ENCODE measurements around the gene STUB1.

Gene STUB1

GRCh38 chr16:726438-727290 lies 46.5 kb downstream of the STUB1 start, which contains the start of the genes CCDC78 and HAGHL:
CCDC78 (minus strand) TSS chr16:726443; CDS start chr16:726367, 76 bp downstream.
HAGHL (plus strand) TSS chr16:727106; CDS start chr16:727510, 404 bp downstream.
- peak; percentile 34 for DNase-seq

GRCh38 chr16:727291-727977 lies 47.2 kb downstream of the STUB1 start:
- DNase-seq, result no peak

DNA sequence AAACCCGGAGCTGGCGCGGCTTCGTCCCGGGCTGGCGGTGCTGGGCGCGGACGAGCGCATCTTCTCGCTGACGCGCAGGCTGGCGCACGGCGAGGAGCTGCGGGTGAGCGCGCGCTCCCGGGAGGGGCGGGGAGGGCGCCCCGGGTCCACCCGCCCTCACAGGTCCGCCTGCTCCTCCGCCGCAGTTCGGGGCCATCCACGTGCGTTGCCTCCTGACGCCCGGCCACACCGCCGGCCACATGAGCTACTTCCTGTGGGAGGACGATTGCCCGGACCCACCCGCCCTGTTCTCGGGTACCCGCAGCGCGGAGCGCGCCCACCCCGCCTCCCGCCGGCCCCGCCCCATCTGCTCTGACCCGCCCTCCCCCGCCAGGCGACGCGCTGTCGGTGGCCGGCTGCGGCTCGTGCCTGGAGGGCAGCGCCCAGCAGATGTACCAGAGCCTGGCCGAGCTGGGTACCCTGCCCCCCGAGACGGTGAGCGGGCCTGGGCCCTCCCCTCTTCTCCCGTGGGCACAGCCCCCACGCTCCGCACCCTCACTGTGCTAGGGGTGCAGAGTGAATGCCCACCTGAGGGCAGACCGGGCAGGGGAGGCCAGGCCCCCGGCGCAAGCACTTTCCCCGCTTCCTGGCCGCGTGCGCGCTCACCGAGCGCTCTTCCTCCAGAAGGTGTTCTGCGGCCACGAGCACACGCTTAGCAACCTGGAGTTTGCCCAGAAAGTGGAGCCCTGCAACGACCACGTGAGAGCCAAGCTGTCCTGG lies 48.1 kb downstream of the STUB1 start:
- DNase-seq, result peak; percentile 50

GRCh38 chr16:728890-729744 lies 48.9 kb downstream of the STUB1 start:
- no peak for DNase-seq

DNA sequence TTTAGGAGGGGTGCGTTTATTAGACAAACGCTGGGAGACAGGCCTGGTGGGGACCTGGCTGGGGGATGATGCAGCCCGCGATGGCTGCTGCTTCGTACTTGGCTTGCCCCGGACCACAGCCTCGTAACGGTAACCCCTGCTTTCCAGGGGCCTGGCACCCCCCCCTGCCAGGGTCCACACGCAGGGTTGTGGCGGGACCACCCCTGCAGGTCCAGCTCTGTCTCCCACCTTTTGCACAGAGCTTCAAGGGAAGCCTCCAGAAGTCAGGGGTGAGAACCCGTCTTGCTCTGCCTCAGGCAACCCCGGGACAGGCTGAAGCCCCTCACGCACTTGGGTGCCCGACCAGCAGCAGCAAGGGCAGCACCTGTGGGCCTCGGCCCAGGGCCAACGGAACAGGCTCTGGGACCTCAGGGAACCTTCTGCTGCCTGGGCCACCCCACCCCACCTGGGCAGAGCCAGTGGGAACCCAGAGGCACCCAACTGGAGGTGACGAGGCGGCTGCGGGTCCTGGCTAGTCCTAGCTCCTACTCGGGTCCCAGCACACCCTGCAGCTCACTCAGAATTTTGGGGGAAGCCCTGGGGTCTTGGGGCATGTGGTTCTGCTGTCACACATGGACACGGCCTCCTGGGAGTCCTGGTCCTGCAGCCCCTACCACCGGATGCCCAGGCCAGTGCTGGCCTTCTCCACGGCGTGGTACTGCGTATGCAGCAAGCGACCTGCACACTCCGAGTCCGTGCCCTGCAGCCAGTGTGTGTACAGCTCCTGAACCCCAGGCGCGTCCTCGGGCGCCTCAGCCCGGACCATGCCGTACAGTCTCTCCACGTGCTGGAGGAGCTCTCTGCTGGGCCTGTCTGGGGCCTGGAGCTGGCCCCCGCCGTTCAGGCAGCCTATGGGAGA lies 49.8 kb downstream of the STUB1 start:
- no peak for DNase-seq

DNA sequence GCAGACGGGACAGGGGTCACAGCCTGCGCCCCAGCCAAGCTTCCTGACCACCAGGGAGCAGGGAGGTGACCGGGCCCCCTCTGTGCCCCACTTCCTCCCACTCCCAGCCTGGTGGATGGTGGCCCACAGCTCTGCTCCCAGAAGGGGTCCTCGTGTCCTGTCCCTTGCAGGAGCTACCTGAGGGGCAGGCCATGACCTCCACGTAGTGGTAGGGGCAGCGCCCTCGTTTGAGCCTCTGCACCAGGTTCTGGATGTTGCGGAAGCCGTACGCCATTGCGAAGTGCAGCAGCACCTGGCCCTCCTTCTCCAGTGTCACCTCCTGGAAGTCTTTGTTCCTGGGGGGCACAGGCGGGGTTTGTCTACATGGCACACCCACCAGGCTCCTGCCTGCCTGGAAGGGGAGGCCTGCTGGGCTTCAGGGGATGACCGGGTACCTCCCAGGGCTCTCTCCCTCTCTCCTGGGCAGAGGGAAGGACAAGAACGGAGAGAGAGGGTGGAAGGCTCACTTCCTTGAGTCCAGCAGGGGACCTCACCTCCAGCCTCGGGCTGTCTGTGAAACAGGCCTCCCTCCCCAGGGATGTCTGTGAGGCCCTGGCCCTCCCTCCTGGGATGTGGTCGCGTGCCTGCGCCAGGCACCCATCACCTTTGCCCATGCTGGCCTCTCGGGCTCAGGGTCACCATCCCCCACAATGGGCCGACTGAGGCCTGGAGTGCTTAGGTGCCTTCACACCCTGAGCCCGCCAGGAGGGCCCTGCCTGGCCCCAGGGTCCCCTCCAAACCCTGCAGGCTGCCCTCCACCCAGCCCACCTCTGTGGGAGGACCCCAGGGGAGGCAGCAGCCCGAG lies 50.7 kb downstream of the STUB1 start:
- DNase-seq, result no peak

DNA sequence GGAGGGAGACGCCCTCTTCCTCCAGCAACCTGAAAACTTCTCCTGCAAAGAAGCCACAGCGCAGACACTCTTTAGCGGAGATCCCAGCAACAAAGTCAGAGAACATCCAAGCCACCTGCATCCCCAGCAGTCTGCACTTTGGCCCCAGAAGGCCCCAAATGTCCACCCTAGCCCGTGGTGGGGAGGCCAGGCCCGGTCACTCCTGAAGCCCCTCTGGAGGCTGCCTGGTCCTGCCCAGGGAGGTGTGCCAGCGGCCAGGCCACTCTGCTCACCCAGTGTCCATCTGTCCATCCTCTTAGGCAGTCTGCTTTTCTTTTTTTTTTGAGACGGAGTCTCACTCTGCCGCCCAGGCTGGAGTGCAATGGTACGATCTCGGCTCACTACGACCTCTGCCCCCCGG lies 52.1 kb downstream of the STUB1 start:
- DNase-seq, result no peak

Measured in effector CD4-positive, alpha-beta T cell (primary cell).